Brain microvascular endothelial cell (primary cell): Measurements from ENCODE around the gene DPEP1.

Experiments used
- DNase-seq: peaks from one replicate; pipeline ENCODE4 v3.0.0-alpha.2; 2020
- H3K27ac ChIP-seq: fragments of 250-450 bp; sonication (Bioruptor Pico); 2 replicates; pipeline ENCODE4 v1.5.1; 2020; ENCODE audit warnings: mild to moderate bottlenecking, moderate library complexity
- H3K27me3 ChIP-seq: fragments of 250-450 bp; sonication (Bioruptor Pico); replicated peaks from 2 replicates; pipeline ENCODE4 v1.5.1; 2020; ENCODE audit warnings: mild to moderate bottlenecking
- H3K36me3 ChIP-seq: fragments of 250-450 bp; sonication (Bioruptor Pico); replicated peaks from 2 replicates; pipeline ENCODE4 v1.5.1; 2020; ENCODE audit warnings: mild to moderate bottlenecking
- H3K4me3 ChIP-seq: 2 replicates; pipeline ENCODE4 v1.5.1; 2011; ENCODE audit warnings: low read depth, mild to moderate bottlenecking, control low read depth, low read length, moderate library complexity
- CTCF ChIP-seq: IDR thresholded peaks from 2 replicates; pipeline ENCODE4 v1.5.1; 2011; ENCODE audit warnings: low read depth, mild to moderate bottlenecking, moderate library complexity, low read length, control low read depth, inconsistent platforms; ENCODE audit errors: missing control alignments
- in situ Hi-C: cut with HindIII; loops from 2 replicates; pipeline ENCODE4 v1.10.0; 2017; ENCODE audit warnings: low sequenced_read_pairs, low pct_ligation_motif_present

Gene DPEP1

GRCh38 chr16:89606006-89606405 lies 7.4 kb upstream of the DPEP1 start:
- in situ Hi-C loops = no loop called here
- no peak for TF ChIP-seq CTCF
- Histone ChIP-seq H3K36me3 (no peaks in the 10 kb centered on the region), H3K4me3 (no peak overlapping the region), H3K27me3 (no peaks in the 10 kb centered on the region), H3K27ac (no peak overlapping the region)
- DNase-seq = no peak

GRCh38 chr16:89607453-89607852 lies 6.0 kb upstream of the DPEP1 start:
- Histone ChIP-seq H3K36me3 (no peaks in the 10 kb centered on the region), H3K27me3 (no peaks in the 10 kb centered on the region), H3K4me3 (no peak overlapping the region), H3K27ac (no peak overlapping the region)
- in situ Hi-C loops = no loop called here
- no peak for DNase-seq
- no peak for TF ChIP-seq CTCF

- no peak for TF ChIP-seq CTCF
- no peak overlapping the region for H3K4me3 ChIP-seq
- no peak for DNase-seq
- no peaks in the 10 kb centered on the region for H3K27me3 ChIP-seq
- in situ Hi-C loops = no loop called here
- no peak overlapping the region for H3K27ac ChIP-seq
- no peaks in the 10 kb centered on the region for H3K36me3 ChIP-seq
Measured at GRCh38 chr16:89607937-89608740, 5.3 kb upstream of the DPEP1 start.

- DNase-seq = no peak
- no peaks in the 10 kb centered on the region for H3K36me3 ChIP-seq
- in situ Hi-C loops = no loop called here
- H3K27me3 ChIP-seq = no peaks in the 10 kb centered on the region
- H3K4me3 ChIP-seq = no peak overlapping the region
- no peak overlapping the region for H3K27ac ChIP-seq
- no peak for TF ChIP-seq CTCF
Measured at GRCh38 chr16:89610108-89610453, 3.4 kb upstream of the DPEP1 start.

GRCh38 chr16:89612415-89613166 lies 851 bp upstream of the DPEP1 start:
- Histone ChIP-seq H3K27ac (no peak overlapping the region), H3K36me3 (no peaks in the 10 kb centered on the region), H3K4me3 (no peak overlapping the region), H3K27me3 (no peaks in the 10 kb centered on the region)
- DNase-seq = no peak
- in situ Hi-C loops = no loop called here
- TF ChIP-seq CTCF = no peak
